ENCODE data around the gene SCAMP5. TPM values are rescaled to one million over a fixed set of nuclear protein-coding genes. Genes with fewer than 3 reads are reported as not detected.

SCAMP5 gene
- total RNA-seq, 2 experiments from 2014 or later: 0.19 to 0.33 TPM

GRCh38 chr15:75064846-75065245 lies 69.5 kb downstream of the SCAMP5 start:
- Mint-ChIP-seq H3K9me3 (no peaks in the 10 kb centered on the region), H3K4me1 (ENCODE audit: low read depth) (peaks cover 41% of the 10 kb centered on the region), H3K4me3 (no peak overlapping the region), H3K36me3 (no peaks in the 10 kb centered on the region), H3K27ac (no peak overlapping the region), H3K27me3 (peaks cover 1% of the 10 kb centered on the region)
- no peak for DNase-seq
- CTCF ChIA-PET: no interaction called here
- intact Hi-C loops (cut with micrococcal nuclease): no loop called here
- POLR2A ChIA-PET: no interaction called here

DNA sequence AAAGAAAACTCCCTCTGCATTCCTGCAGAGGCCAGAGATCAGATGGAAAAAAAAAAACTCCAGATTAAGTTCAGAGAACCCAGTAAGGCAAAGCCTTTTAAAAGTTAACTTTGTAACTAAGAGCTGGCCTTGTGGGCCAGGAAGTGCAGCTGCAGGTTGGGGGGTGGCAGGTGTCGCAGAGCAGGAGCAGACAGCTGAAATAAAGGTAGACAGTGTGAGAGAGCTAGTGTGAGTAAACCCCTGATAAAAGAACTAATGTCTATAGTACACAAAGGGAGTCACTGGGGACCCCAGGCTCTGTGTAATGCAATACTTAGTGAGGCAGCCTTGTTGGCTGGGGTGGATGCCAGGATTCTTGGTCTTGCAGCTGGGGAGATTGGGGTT lies 70.1 kb downstream of the SCAMP5 start:
- POLR2A ChIA-PET: interaction anchor here (1.1 kb wide), 1 partner anchor 20 kb away, joined by 3 read pairs; no protein-coding TSS in a partner anchor
- no peaks in the 10 kb centered on the region for H3K36me3 Mint-ChIP-seq
- CTCF ChIA-PET: interaction anchor here (0.6 kb wide), 1 partner anchor 65 kb away, joined by 3 read pairs; no protein-coding TSS in a partner anchor
- peaks cover 1% of the 10 kb centered on the region for H3K27me3 Mint-ChIP-seq
- no peaks in the 10 kb centered on the region for H3K9me3 Mint-ChIP-seq
- no peak overlapping the region for H3K27ac Mint-ChIP-seq
- peaks cover 41% of the 10 kb centered on the region for H3K4me1 Mint-ChIP-seq (ENCODE audit: low read depth)
- intact Hi-C loops (cut with micrococcal nuclease): no loop called here
- no peak for DNase-seq
- H3K4me3 Mint-ChIP-seq: no peak overlapping the region

- POLR2A ChIA-PET: interaction anchor here (0.6 to 1.1 kb wide), 2 partner anchors 18 to 21 kb away, joined by 3 read pairs; no protein-coding TSS in a partner anchor
- CTCF ChIA-PET: interaction anchor here (0.6 to 2.0 kb wide), 3 partner anchors 23 to 136 kb away, joined by 3 to 6 read pairs (median 5); partner anchors contain the start of gene C15orf39
- peaks cover 40% of the 10 kb centered on the region for H3K4me1 Mint-ChIP-seq (ENCODE audit: low read depth)
- H3K27ac Mint-ChIP-seq: no peak overlapping the region
- peaks cover 1% of the 10 kb centered on the region for H3K27me3 Mint-ChIP-seq
- H3K4me3 Mint-ChIP-seq: no peak overlapping the region
- H3K9me3 Mint-ChIP-seq: no peaks in the 10 kb centered on the region
- DNase-seq: no peak
- intact Hi-C loops (cut with micrococcal nuclease): no loop called here
- H3K36me3 Mint-ChIP-seq: no peaks in the 10 kb centered on the region
These were observed 70.6 kb downstream of the SCAMP5 start for GRCh38 chr15:75065851-75066509.

GRCh38 chr15:75067123-75067830 lies 71.9 kb downstream of the SCAMP5 start:
- CTCF ChIA-PET: interaction anchor here (0.6 to 2.0 kb wide), 4 partner anchors 24 to 137 kb away, joined by 3 to 6 read pairs (median 4); partner anchors contain the start of gene C15orf39
- intact Hi-C loops (cut with micrococcal nuclease): loop anchor here (1.0 kb wide), 2 partner anchors 41 to 64 kb away; no protein-coding TSS in a partner anchor
- Mint-ChIP-seq H3K9me3 (no peaks in the 10 kb centered on the region), H3K36me3 (no peaks in the 10 kb centered on the region), H3K27me3 (peaks cover 1% of the 10 kb centered on the region), H3K4me3 (no peak overlapping the region), H3K4me1 (ENCODE audit: low read depth) (peaks cover 36% of the 10 kb centered on the region), H3K27ac (peak overlapping the region; percentile 47)
- peak; percentile 73 for DNase-seq
- POLR2A ChIA-PET: interaction anchor here (0.8 to 1.5 kb wide), 4 partner anchors 9 to 41 kb away, joined by 3 to 6 read pairs (median 3); no protein-coding TSS in a partner anchor

DNA sequence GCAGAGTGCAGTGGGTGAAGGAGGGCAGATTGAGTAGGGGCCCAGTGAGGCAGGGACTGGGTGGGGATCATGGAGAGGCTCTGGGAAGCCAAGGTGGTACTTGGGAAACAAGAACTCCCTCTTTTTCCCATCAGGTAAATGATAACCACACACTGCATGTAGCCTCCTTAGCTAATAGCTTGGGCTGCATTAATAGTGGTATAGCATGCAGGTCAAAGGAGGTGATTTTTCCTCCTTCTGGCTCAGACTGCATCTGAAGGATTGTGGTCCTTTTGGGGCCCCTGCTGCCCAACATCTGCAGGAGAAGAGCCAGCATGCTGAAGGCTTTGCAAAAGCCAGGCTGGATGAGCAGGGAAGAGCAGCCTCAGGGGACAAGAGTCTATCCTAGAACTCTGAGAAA lies 73.4 kb downstream of the SCAMP5 start:
- H3K4me1 Mint-ChIP-seq (ENCODE audit: low read depth): peaks cover 36% of the 10 kb centered on the region
- H3K36me3 Mint-ChIP-seq: no peaks in the 10 kb centered on the region
- ChIA-PET POLR2A (no interaction called here), CTCF (interaction anchor here (1.3 kb wide), 1 partner anchor 26 kb away, joined by 3 read pairs; no protein-coding TSS in a partner anchor)
- peaks cover 1% of the 10 kb centered on the region for H3K27me3 Mint-ChIP-seq
- no peak for DNase-seq
- no peak overlapping the region for H3K4me3 Mint-ChIP-seq
- H3K27ac Mint-ChIP-seq: no peak overlapping the region
- intact Hi-C loops (cut with micrococcal nuclease): no loop called here
- H3K9me3 Mint-ChIP-seq: no peaks in the 10 kb centered on the region

GRCh38 chr15:75069301-75069925 lies 74.0 kb downstream of the SCAMP5 start:
- no peak overlapping the region for H3K27ac Mint-ChIP-seq

DNA sequence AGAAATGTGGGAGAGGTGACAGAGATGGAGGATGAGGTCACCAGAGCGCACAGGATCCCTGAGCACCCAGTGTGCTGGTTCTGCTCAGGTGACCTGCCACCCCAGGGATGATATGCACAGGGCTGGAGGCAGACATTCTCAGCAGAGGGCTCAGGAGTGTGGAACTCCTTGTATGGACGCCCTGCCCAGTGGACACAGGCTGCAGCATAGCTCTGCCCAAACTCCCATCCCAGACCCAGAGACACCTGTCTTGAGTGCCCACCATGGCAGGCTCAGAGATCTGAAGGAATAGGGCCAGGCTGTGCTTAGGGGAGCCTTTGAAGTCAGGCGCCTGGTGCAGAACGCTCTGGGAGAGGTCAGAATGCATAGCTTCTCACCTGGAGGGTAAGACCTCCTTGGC lies 75.3 kb downstream of the SCAMP5 start:
- intact Hi-C loops (cut with micrococcal nuclease): no loop called here
- H3K4me1 Mint-ChIP-seq (ENCODE audit: low read depth): peaks cover 31% of the 10 kb centered on the region
- peaks cover 1% of the 10 kb centered on the region for H3K27me3 Mint-ChIP-seq
- ChIA-PET CTCF (no interaction called here), POLR2A (no interaction called here)
- DNase-seq: no peak
- H3K4me3 Mint-ChIP-seq: no peak overlapping the region
- no peak overlapping the region for H3K27ac Mint-ChIP-seq
- H3K36me3 Mint-ChIP-seq: peaks cover 4% of the 10 kb centered on the region
- H3K9me3 Mint-ChIP-seq: peaks cover 5% of the 10 kb centered on the region

More at GRCh38 chr15:75069301-75069925, 74.0 kb downstream of the SCAMP5 start:
- ChIA-PET CTCF (no interaction called here), POLR2A (no interaction called here)
- Mint-ChIP-seq H3K9me3 (no peaks in the 10 kb centered on the region), H3K4me1 (ENCODE audit: low read depth) (peaks cover 36% of the 10 kb centered on the region), H3K27me3 (peaks cover 1% of the 10 kb centered on the region), H3K36me3 (no peaks in the 10 kb centered on the region), H3K4me3 (no peak overlapping the region)
- DNase-seq: no peak
- intact Hi-C loops (cut with micrococcal nuclease): no loop called here

Other genes with a start within 250 kb of the SCAMP5 start
- gene CYP1A2, start 246.7 kb upstream of the SCAMP5 start, total RNA-seq: not detected
- gene CSK, start 213.5 kb upstream of the SCAMP5 start, total RNA-seq: 100 to 1,000 TPM; 260 to 262 TPM
- gene LMAN1L, start 182.7 kb upstream of the SCAMP5 start, total RNA-seq: not detected
- gene CPLX3, start 168.9 kb upstream of the SCAMP5 start, total RNA-seq: not detected
- 10 to 100 TPM; 51.4 to 57.6 TPM for gene ULK3, start 152.4 kb upstream of the SCAMP5 start, total RNA-seq
- gene SCAMP2, start 122.2 kb upstream of the SCAMP5 start, total RNA-seq: 10 to 100 TPM; 77.6 to 79.5 TPM
- gene MPI, start 105.5 kb upstream of the SCAMP5 start, total RNA-seq: 10 to 100 TPM; 56.4 to 60.0 TPM
- 10 to 100 TPM; 63.0 to 70.1 TPM for gene FAM219B, start 88.7 kb upstream of the SCAMP5 start, total RNA-seq
- 100 to 1,000 TPM; 322 TPM for gene COX5A, start 57.5 kb upstream of the SCAMP5 start, total RNA-seq
- gene RPP25, start 38.8 kb upstream of the SCAMP5 start, total RNA-seq: 1 to 10 TPM; 3.8 TPM
- 10 to 100 TPM; 16.3 to 18.8 TPM for gene PPCDC, start 28.0 kb downstream of the SCAMP5 start, total RNA-seq
- 10 to 100 TPM; 14.1 to 14.2 TPM for gene C15orf39, start 206.3 kb downstream of the SCAMP5 start, total RNA-seq